Upper lobe of right lung (tissue), 1 donor: ENCODE results near the gene UNC5B. TPM values are rescaled to one million over a fixed set of nuclear protein-coding genes. Genes with fewer than 3 reads are reported as not detected.

Experiments
- ATAC-seq: fragments of 200-7000 bp; cut with Tn5 transposase; one replicate; pipeline ENCODE4 v1.9.1; 2020; ENCODE audit warnings: mild to moderate bottlenecking, moderate library complexity
- DNase-seq: peaks from one replicate; pipeline ENCODE4 v3.0.0-alpha.2; 2020
- H3K27ac ChIP-seq: fragments of 200-600 bp; one replicate; pipeline ENCODE4 v1.8.0; 2022
- H3K27me3 ChIP-seq: fragments of 200-600 bp; one replicate; pipeline ENCODE4 v1.8.0; 2022; ENCODE audit warnings: mild to moderate bottlenecking
- H3K36me3 ChIP-seq: fragments of 200-600 bp; one replicate; pipeline ENCODE4 v1.8.0; 2022
- H3K4me1 ChIP-seq: fragments of 200-600 bp; one replicate; pipeline ENCODE4 v1.8.0; 2022
- H3K4me3 ChIP-seq: fragments of 200-600 bp; one replicate; pipeline ENCODE4 v1.8.0; 2022; ENCODE audit warnings: mild to moderate bottlenecking
- H3K9me3 ChIP-seq: fragments of 200-600 bp; one replicate; pipeline ENCODE4 v1.8.0; 2022
- intact Hi-C: fragments of 100-400 bp; cut with DNase I; formaldehyde crosslinking; loops from one replicate; pipeline ENCODE4 v1.11.0; 2022
- total RNA-seq: library from RNA; stranded (reverse); fragmentation: NEBNext Ultra II Directional; extraction: Animal tissue kit (Norgen Biotek cat#: 25700); gene quantifications from one replicate; pipeline ENCODE4 v1.2.1, GENCODE V29; 2021
- TF ChIP-seq, protein P1 (sequence below): fragments of 200-600 bp; IDR thresholded peaks from one replicate; pipeline ENCODE4 v1.8.0; 2022; ENCODE audit warnings: antibody characterized with exemption
- donor health status: DM: no; HTN: yes; CAD: no; lungs with severe emphysema.

The UNC5B gene
- total RNA-seq, 1 donor from 2014 or later, result 16.0 TPM

DNA sequence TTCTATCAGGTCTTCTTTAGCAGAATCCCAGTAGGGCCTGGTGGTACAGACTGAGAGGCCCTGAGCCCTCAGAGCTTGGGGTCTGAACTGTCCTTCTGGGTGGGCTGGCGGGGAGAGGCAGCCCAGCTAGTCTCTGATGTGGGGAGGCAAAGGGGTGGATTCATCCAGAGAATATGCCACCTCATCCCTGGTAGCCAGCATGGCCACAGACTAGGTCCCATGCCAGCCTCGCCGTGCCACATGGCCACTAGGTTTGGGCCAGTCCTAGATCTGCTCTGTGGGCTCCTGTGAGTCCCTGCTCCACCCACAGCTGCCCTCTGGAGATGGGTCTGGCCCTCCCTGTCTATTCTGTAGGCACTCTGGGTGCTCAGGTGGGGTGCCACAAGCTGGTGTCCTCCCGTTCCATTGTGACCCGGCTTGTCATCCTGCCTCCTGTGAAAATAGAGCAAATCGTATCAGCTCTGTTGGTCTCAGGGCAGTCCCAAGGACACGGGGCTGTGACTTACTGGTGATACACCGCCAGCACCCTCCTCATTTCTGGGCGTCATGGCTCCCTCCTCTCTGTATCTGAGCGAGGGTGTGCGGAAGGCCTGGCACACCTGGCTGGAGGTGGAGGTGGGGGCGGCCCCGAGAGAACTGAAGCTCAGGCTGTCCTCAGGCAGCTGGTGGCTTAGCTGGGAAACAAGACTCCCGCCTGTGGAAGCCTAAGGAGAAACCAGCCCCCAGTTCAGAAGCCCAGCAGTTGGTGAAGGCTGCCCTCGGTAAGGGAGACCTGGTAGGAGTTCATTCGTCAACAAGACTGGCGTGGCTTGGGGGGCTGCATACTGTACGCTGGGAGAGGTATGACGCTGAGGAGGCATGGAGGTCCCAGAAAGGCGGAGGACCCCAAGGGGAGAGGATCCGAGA lies 33.3 kb downstream of the UNC5B start:
- no peaks in the 10 kb centered on the region for H3K27me3 ChIP-seq
- peak overlapping the region; percentile 43 for H3K27ac ChIP-seq
- H3K4me1 ChIP-seq, result peaks cover 58% of the 10 kb centered on the region
- H3K9me3 ChIP-seq, result no peaks in the 10 kb centered on the region
- H3K4me3 ChIP-seq, result no peak overlapping the region
- no peaks in the 10 kb centered on the region for H3K36me3 ChIP-seq
- DNase-seq, result no peak
- intact Hi-C loops, result no loop called here
- TF ChIP-seq, protein P1, sequence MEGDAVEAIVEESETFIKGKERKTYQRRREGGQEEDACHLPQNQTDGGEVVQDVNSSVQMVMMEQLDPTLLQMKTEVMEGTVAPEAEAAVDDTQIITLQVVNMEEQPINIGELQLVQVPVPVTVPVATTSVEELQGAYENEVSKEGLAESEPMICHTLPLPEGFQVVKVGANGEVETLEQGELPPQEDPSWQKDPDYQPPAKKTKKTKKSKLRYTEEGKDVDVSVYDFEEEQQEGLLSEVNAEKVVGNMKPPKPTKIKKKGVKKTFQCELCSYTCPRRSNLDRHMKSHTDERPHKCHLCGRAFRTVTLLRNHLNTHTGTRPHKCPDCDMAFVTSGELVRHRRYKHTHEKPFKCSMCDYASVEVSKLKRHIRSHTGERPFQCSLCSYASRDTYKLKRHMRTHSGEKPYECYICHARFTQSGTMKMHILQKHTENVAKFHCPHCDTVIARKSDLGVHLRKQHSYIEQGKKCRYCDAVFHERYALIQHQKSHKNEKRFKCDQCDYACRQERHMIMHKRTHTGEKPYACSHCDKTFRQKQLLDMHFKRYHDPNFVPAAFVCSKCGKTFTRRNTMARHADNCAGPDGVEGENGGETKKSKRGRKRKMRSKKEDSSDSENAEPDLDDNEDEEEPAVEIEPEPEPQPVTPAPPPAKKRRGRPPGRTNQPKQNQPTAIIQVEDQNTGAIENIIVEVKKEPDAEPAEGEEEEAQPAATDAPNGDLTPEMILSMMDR, result no peak
- ATAC-seq, result no peak

DNA sequence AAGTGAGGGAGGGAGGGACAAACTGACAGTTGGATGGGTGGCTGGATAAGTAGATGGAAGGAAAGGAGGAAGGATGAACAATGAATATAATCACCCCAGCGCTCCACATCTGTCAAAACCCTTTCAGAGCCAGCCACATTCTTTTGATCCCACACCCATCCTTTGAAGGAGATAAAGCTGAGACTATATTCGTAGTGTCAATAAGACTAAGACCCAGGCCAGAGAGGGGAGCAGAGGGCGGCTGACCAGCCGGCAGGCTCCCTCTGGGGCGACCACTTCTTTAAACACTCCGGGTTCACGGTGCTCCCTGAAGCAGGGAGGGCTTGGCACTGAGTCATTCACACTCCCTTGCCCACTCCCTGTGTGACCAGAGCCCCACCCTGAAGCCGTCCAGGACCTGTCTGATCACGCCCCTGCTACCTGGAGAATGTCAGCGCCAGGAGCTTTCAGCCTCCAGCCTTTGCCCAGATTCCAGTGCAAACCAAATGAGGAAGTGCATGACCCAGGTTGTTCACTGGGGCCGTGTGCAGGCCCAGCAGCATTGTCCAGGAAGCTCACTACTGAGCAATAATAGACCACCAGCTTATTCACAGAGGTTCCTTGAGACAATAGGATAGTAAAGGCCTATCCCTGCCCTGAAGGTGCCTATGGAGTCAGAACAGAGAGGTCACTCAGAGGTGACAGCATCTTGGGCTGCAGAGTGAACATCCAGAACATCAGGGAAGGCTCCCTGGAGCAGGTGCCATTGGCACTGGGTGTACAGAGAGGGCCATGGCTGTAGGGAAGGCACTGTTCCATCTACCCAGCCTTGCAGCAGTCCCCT lies 34.4 kb downstream of the UNC5B start:
- H3K27me3 ChIP-seq, result no peaks in the 10 kb centered on the region
- no peaks in the 10 kb centered on the region for H3K36me3 ChIP-seq
- peaks cover 50% of the 10 kb centered on the region for H3K4me1 ChIP-seq
- no peaks in the 10 kb centered on the region for H3K9me3 ChIP-seq
- TF ChIP-seq, protein P1, result no peak
- intact Hi-C loops, result no loop called here
- no peak overlapping the region for H3K27ac ChIP-seq
- DNase-seq, result no peak
- H3K4me3 ChIP-seq, result no peak overlapping the region
- peak; percentile 48 for ATAC-seq

DNA sequence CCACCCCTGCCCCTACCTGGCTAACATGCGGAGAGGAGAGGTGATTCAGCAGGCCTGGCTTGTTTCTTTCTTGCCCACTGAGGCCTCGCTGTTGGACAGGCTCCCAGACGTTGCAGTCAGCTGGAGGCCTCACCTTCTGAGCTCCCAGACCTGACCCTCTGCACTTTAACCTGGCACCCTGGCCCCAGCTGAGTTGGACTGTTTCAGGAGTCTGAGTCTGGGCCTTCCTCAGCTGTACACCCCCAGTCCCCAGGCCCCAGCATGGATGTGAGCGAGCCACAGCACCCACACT lies 35.0 kb downstream of the UNC5B start:
- intact Hi-C loops, result no loop called here
- DNase-seq, result no peak
- H3K4me1 ChIP-seq, result peaks cover 44% of the 10 kb centered on the region
- H3K36me3 ChIP-seq, result no peaks in the 10 kb centered on the region
- no peak overlapping the region for H3K4me3 ChIP-seq
- ATAC-seq, result no peak
- no peaks in the 10 kb centered on the region for H3K27me3 ChIP-seq
- no peak overlapping the region for H3K27ac ChIP-seq
- no peaks in the 10 kb centered on the region for H3K9me3 ChIP-seq
- TF ChIP-seq, protein P1, result no peak

DNA sequence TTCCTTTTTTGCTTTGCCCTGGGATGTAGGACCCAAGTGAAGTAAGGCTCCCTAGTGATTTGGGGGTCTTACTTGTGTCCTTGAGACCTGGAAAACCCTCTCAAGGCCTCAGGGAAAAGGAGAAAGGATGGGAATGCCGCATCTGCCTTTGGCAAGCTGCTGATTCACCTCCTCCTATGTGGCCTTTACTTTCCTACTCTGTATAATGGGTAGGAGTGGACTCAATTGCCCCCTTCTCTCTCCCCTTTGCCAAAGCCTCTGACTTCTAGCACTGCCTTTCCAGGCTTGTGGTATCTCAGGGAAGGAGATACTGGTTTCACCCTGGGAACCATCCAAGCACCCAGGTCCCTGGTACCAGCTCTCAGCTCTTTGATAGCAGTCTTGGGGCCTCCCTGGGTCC lies 35.4 kb downstream of the UNC5B start:
- Histone ChIP-seq H3K27ac (no peak overlapping the region), H3K4me1 (peaks cover 40% of the 10 kb centered on the region), H3K36me3 (no peaks in the 10 kb centered on the region), H3K4me3 (no peak overlapping the region), H3K9me3 (no peaks in the 10 kb centered on the region), H3K27me3 (no peaks in the 10 kb centered on the region)
- ATAC-seq, result no peak
- intact Hi-C loops, result no loop called here
- TF ChIP-seq, protein P1, result no peak
- no peak for DNase-seq

DNA sequence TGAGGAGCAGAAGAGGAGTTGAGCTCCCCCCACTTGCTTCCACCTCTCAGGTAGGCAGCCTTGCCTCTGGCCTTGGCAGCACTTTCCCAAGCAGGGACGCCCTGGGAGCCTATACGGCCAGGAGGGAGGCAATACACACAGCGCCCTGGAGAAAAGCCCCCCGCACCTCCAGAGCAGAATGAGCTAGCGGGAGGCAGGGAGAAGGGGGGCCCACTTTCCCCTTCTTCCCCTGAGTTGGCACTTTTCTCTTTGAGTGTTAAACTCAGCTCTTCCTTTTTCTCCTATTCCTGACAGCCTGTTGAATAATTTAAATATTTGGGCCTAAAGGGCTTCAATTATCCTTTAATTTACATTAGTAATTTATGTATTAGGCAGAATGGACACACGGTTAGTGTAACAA lies 35.8 kb downstream of the UNC5B start:
- Histone ChIP-seq H3K4me1 (peaks cover 39% of the 10 kb centered on the region), H3K36me3 (no peaks in the 10 kb centered on the region), H3K4me3 (no peak overlapping the region), H3K9me3 (no peaks in the 10 kb centered on the region), H3K27me3 (no peaks in the 10 kb centered on the region), H3K27ac (no peak overlapping the region)
- TF ChIP-seq, protein P1, result no peak
- DNase-seq, result no peak
- no peak for ATAC-seq
- intact Hi-C loops, result no loop called here
